Activated T-helper 2 cell treated with anti-CD3 and anti-CD28 coated beads, Interferon-gamma antibody, Interleukin-2, Interleukin-4, amounts not matched to agents 10 μg/mL and 5 μg/mL and 100 μg/mL, durations not matched to agents 14 hours and 24 hours and 36 hours (primary cell): ENCODE measurements around the gene KCNK1. TPM values are rescaled to one million over a fixed set of nuclear protein-coding genes. Genes with fewer than 3 reads are reported as not detected.

ENCODE experiments used
- DNase-seq: peaks from one replicate; pipeline ENCODE4 v3.0.0; 2021; ENCODE audit warnings: low spot score
- H3K27ac Mint-ChIP-seq: one replicate; pipeline ENCODE4 v1.8.0; 2021; ENCODE audit warnings: mixed read lengths
- H3K27me3 Mint-ChIP-seq: one replicate; pipeline ENCODE4 v1.8.0; 2021; ENCODE audit warnings: low read depth, mixed read lengths
- H3K36me3 Mint-ChIP-seq: one replicate; pipeline ENCODE4 v1.8.0; 2021; ENCODE audit warnings: low read depth, mixed read lengths
- H3K4me1 Mint-ChIP-seq: one replicate; pipeline ENCODE4 v1.8.0; 2021; ENCODE audit warnings: low read depth, mixed read lengths
- H3K4me3 Mint-ChIP-seq: one replicate; pipeline ENCODE4 v1.8.0; 2021; ENCODE audit warnings: low read depth, mild to moderate bottlenecking, moderate library complexity, mixed read lengths
- H3K9me3 Mint-ChIP-seq: one replicate; pipeline ENCODE4 v1.8.0; 2021; ENCODE audit warnings: mixed read lengths
- intact Hi-C: fragments of 100-400 bp; cut with micrococcal nuclease; formaldehyde crosslinking; loops from one replicate; pipeline ENCODE4 v1.15.1; 2023
- total RNA-seq: library from RNA; stranded (reverse); gene quantifications from 2 replicates; pipeline ENCODE4 v1.2.3, GENCODE V29; 2022

The KCNK1 gene
- total RNA-seq, 1 donor from 2014 or later = 5.4 TPM

DNA sequence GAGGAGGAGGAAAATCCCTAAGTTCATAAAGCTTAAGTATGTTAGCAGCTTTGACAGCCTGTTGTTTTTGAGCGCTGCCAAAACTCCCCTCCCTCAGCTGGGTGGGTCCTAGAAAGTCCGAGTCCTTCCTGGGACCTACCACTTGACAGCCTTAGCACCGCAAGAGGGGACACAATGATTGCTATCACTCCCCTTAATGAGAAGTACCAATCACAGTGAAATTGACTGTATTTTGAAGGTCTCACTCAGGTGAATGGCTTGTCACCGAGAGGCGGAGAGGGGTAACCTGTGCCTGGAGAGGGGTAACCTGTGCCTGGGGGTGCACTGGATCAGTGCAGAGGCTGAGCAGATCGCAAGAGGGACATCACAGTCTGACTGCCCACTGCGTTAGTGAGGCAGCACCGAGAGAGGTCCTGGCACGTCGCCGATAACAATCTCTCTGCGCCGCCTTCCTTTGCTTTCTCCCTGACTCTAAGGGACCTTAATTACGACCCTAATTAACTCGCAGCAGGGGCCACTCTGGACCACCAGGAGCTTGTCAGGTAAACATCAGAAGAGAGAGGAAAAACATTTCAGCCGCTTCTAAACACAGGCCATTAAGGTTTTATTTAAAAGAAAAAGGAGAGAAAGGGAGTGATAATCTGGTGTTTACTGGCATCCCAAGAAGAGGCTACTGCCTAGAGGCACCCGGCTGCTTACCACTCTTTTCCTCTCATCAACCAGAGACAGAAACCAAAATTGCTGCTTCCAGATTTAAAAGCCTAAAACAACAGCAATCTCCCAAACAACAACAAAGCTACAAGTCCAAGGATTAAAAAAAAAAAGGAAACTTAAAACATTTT, 25.7 kb upstream of the KCNK1 start:
- no peak for DNase-seq
- H3K27ac Mint-ChIP-seq = no peak overlapping the region
- H3K9me3 Mint-ChIP-seq = peaks cover 8% of the 10 kb centered on the region
- intact Hi-C loops = no loop called here
- H3K4me1 Mint-ChIP-seq = peaks cover 16% of the 10 kb centered on the region
- H3K36me3 Mint-ChIP-seq = peaks cover 4% of the 10 kb centered on the region
- peak overlapping the region; percentile 27 for H3K4me3 Mint-ChIP-seq
- H3K27me3 Mint-ChIP-seq = peaks cover 20% of the 10 kb centered on the region

DNA sequence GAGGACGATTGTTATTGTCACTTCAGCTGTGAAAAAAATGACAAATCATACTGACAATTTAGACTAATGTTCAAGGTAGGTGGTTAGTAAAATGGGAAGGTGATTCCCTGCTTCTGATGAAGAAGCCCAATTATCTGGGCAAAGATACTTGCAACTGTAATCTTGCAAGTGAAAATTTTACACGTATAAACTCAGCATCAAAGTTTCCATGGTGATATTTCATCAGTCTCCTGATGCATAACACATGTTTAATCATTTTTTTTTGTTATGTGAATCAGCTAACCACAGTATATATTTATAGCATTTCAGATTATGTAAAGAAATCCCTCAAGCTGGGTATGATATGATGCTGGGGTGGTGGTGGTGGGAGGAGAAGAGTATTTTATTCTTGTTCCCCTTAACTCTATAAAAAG, 16.4 kb upstream of the KCNK1 start:
- peaks cover 6% of the 10 kb centered on the region for H3K36me3 Mint-ChIP-seq
- peak overlapping the region; percentile 77 for H3K27ac Mint-ChIP-seq
- DNase-seq = no peak
- no peak overlapping the region for H3K4me3 Mint-ChIP-seq
- H3K4me1 Mint-ChIP-seq = peaks cover 39% of the 10 kb centered on the region
- intact Hi-C loops = loop anchor here (5.0 kb wide), 4 partner anchors 70 to 675 kb away; no protein-coding TSS in a partner anchor
- peaks cover 5% of the 10 kb centered on the region for H3K9me3 Mint-ChIP-seq
- H3K27me3 Mint-ChIP-seq = peaks cover 6% of the 10 kb centered on the region

DNA sequence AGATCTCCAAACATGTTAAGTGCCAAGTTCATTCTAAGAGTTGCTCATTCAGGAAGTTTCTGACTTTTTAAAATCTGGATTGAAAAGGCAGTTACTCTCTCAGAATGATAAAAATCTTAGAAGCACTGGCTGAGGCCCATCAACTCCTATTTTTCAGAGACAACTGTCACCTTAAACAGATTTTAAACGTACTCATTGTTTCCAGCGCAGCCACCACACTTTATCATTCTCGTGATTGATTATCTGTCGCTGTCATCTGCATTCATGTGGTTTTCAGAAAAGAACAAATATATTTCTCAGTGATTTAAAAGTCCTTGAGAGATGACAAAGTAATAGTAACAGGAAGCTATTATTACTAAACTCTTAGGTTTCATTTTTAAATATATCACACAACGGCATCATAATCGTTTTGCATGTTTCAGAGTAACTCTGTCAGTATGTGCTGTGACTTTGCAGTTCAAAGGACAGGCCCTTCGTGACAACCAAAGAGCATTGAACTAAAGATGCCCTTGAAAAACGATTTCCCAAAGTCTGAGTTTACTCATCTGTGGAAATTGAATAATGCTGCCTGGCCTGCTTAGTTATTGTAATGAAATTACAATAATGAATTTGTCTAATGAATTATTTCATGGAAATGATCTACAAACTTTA, 14.9 kb upstream of the KCNK1 start:
- DNase-seq = peak; percentile 41
- Mint-ChIP-seq H3K27me3 (peaks cover 3% of the 10 kb centered on the region), H3K27ac (peak overlapping the region; percentile 82), H3K4me1 (peaks cover 39% of the 10 kb centered on the region), H3K4me3 (peak overlapping the region; percentile 34), H3K36me3 (peaks cover 6% of the 10 kb centered on the region), H3K9me3 (peaks cover 18% of the 10 kb centered on the region)
- intact Hi-C loops = loop anchor here (1.0 to 5.0 kb wide), 6 partner anchors 13 to 673 kb away; no protein-coding TSS in a partner anchor

GRCh38 chr1:233599542-233600073, 14.3 kb upstream of the KCNK1 start:
- peak overlapping the region; percentile 82 for H3K27ac Mint-ChIP-seq
- H3K27me3 Mint-ChIP-seq = peaks cover 8% of the 10 kb centered on the region
- no peak for DNase-seq
- intact Hi-C loops = loop anchor here (1.0 to 5.0 kb wide), 6 partner anchors 13 to 673 kb away; no protein-coding TSS in a partner anchor
- peak overlapping the region; percentile 22 for H3K4me3 Mint-ChIP-seq
- H3K9me3 Mint-ChIP-seq = peaks cover 22% of the 10 kb centered on the region
- H3K4me1 Mint-ChIP-seq = peaks cover 39% of the 10 kb centered on the region
- peaks cover 9% of the 10 kb centered on the region for H3K36me3 Mint-ChIP-seq

DNA sequence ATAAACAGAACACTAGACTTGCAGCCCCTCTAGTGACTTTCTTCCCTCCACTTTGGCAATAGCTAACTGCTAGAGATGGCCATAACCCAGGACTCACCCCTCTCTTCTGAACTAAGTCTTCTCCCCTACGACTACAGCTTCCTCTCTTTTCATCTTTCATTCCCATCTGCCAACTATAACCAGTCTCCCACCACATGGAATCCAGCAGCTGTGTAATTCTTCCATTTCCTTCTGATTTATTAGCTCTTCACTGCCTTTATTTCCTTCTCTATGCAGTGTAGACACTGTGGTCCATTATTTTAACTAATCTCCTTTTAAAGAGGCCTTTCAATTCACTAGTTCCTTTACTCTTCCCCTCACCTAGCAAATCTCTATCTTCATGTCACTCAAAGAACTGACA, 13.4 kb upstream of the KCNK1 start:
- H3K4me1 Mint-ChIP-seq = peaks cover 39% of the 10 kb centered on the region
- H3K27ac Mint-ChIP-seq = peak overlapping the region; percentile 82
- peaks cover 8% of the 10 kb centered on the region for H3K27me3 Mint-ChIP-seq
- no peak for DNase-seq
- H3K36me3 Mint-ChIP-seq = peaks cover 9% of the 10 kb centered on the region
- H3K9me3 Mint-ChIP-seq = peaks cover 25% of the 10 kb centered on the region
- peak overlapping the region; percentile 20 for H3K4me3 Mint-ChIP-seq
- intact Hi-C loops = no loop called here

DNA sequence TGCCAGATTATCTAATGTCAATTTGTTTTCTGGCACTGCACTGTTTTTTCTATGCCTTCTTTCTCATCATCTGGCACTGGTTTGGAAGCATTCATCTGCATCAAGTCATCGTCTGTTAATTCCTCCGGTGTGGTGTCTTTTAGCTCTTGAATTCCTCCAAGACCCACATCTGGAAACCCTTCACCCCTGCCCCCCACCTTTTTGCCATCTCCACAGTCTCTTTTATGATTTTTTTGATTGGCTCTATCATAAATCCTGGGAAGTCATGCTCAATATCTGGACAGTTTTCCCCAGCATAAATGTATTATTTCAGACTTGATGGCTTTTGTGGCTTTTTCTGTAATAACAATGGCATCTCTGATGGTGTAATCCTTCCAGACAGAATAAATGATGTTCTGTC, 10.4 kb upstream of the KCNK1 start:
- H3K4me3 Mint-ChIP-seq = no peak overlapping the region
- no peak overlapping the region for H3K27ac Mint-ChIP-seq
- H3K4me1 Mint-ChIP-seq = peaks cover 37% of the 10 kb centered on the region
- intact Hi-C loops = no loop called here
- H3K27me3 Mint-ChIP-seq = peaks cover 8% of the 10 kb centered on the region
- H3K9me3 Mint-ChIP-seq = peaks cover 25% of the 10 kb centered on the region
- peaks cover 9% of the 10 kb centered on the region for H3K36me3 Mint-ChIP-seq
- DNase-seq = no peak

- peaks cover 24% of the 10 kb centered on the region for H3K4me1 Mint-ChIP-seq
- H3K27me3 Mint-ChIP-seq = peaks cover 16% of the 10 kb centered on the region
- peaks cover 25% of the 10 kb centered on the region for H3K9me3 Mint-ChIP-seq
- DNase-seq = no peak
- H3K4me3 Mint-ChIP-seq = no peak overlapping the region
- intact Hi-C loops = no loop called here
- H3K27ac Mint-ChIP-seq = no peak overlapping the region
- peaks cover 9% of the 10 kb centered on the region for H3K36me3 Mint-ChIP-seq
Measured at GRCh38 chr1:233605205-233605604, 8.7 kb upstream of the KCNK1 start.

DNA sequence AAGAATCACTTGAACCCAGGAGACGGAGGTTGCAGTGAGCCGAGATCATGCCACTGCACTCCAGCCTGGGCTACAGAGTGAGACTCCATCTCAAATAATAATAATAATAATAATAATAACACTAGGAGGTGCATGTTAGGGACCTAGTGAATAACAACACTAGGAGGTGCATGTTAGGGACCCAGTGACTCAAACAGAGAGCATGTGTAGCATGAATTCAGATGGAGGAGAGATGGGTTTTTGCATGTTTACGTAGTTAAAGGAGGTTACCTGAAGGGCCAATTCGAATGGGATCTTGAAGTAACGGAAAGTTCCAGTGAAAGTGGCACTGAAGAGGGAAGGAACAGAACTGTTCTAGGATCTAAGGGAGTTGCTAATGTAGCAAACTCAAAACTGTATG, 7.1 kb upstream of the KCNK1 start:
- intact Hi-C loops = no loop called here
- no peak for DNase-seq
- Mint-ChIP-seq H3K4me1 (peaks cover 17% of the 10 kb centered on the region), H3K27ac (no peak overlapping the region), H3K4me3 (no peak overlapping the region), H3K27me3 (peaks cover 25% of the 10 kb centered on the region), H3K9me3 (peaks cover 19% of the 10 kb centered on the region), H3K36me3 (peaks cover 3% of the 10 kb centered on the region)

DNA sequence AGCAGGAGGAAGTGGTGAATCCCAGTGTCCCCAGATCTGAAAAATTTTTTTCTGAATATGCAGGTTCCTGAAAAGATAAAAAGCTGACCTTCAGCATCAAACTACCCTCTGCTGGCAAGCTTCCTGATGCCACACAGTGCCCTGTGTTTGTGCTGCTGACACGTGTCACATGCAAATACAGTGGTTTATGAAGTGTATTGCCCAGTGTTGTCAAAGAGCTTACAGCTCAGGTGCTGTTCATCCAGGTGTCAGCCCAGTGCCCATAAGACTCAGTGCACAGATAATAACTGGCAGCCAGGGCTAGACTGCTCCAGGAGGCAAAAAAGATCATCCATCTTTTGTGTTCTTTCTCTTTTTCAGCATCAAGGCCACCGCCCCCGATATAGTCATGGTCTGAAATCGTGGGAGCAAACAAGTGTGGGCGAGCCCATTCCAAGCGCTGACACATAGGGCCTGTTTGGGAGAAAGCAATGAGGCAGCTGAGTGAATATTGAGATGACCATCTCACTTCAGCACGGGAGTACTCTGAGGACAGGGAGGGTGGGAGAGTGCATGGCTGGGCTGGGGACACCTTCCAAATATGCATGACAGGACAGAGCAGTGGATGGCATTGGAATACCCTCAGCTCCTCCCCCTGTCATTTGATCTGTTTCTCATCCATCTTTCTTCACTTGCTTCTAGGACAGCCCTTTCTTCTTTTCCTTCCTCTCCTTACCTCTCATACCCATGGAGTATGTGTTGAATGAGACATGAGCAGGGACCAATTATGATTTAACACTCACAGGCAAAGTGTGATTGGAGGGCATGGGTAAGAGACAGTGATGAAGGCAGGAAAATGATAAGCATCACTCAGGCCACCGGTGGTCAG, 6.4 kb upstream of the KCNK1 start:
- Mint-ChIP-seq H3K27ac (no peak overlapping the region), H3K4me3 (no peak overlapping the region), H3K4me1 (peaks cover 21% of the 10 kb centered on the region), H3K27me3 (peaks cover 31% of the 10 kb centered on the region), H3K36me3 (peaks cover 3% of the 10 kb centered on the region), H3K9me3 (peaks cover 19% of the 10 kb centered on the region)
- intact Hi-C loops = no loop called here
- DNase-seq = no peak

DNA sequence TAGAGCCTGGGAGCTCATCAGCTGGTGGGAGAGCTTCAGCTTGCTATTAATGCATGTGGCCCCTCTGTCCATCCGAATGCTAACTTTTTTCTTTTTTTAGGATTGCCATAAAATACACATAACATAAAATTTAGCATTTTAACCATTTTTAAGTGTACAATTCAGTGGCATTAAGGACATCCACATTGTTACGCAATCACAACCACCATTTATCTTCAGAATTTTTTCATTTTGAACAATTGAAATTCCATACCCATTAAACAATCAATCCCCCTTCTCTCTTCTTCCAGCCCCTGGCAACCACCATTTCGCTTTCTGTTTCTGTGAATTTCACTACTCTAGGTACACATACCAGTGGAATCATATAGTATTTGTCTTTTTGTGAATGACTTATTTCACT, 4.9 kb upstream of the KCNK1 start:
- H3K27ac Mint-ChIP-seq = no peak overlapping the region
- intact Hi-C loops = no loop called here
- H3K36me3 Mint-ChIP-seq = peaks cover 3% of the 10 kb centered on the region
- DNase-seq = no peak
- H3K27me3 Mint-ChIP-seq = peaks cover 35% of the 10 kb centered on the region
- peaks cover 7% of the 10 kb centered on the region for H3K9me3 Mint-ChIP-seq
- peaks cover 28% of the 10 kb centered on the region for H3K4me1 Mint-ChIP-seq
- no peak overlapping the region for H3K4me3 Mint-ChIP-seq

GRCh38 chr1:233609926-233610325, 4.0 kb upstream of the KCNK1 start:
- Mint-ChIP-seq H3K4me1 (peaks cover 32% of the 10 kb centered on the region), H3K9me3 (no peaks in the 10 kb centered on the region), H3K36me3 (peaks cover 3% of the 10 kb centered on the region), H3K27ac (no peak overlapping the region), H3K4me3 (no peak overlapping the region), H3K27me3 (peaks cover 35% of the 10 kb centered on the region)
- DNase-seq = no peak
- intact Hi-C loops = no loop called here

GRCh38 chr1:233610628-233611027, 3.3 kb upstream of the KCNK1 start:
- Mint-ChIP-seq H3K27me3 (peaks cover 42% of the 10 kb centered on the region), H3K36me3 (peaks cover 9% of the 10 kb centered on the region), H3K27ac (no peak overlapping the region), H3K9me3 (no peaks in the 10 kb centered on the region), H3K4me3 (no peak overlapping the region), H3K4me1 (peaks cover 39% of the 10 kb centered on the region)
- DNase-seq = no peak
- intact Hi-C loops = no loop called here
